GM23338 (cell line): ENCODE results near the gene AGAP1. TPM values are rescaled to one million over a fixed set of nuclear protein-coding genes. Genes with fewer than 3 reads are reported as not detected.

Source experiments
- ATAC-seq: fragments of 200-7000 bp; cut with Tn5 transposase; 3 replicates; pipeline ENCODE4 v1.9.1; 2020
- DNase-seq: peaks from one replicate; pipeline ENCODE4 v3.0.0-alpha.2; 2015; ENCODE audit warnings: low spot score
- H2AFZ ChIP-seq: fragments of 200-600 bp; sonication (generic); 2 replicates; pipeline ENCODE4 v1.8.0; 2016; ENCODE audit warnings: antibody characterized with exemption, mild to moderate bottlenecking, moderate library complexity
- H3F3A ChIP-seq: fragments of 200-600 bp; sonication (generic); replicated peaks from 2 replicates; pipeline ENCODE4 v1.8.0; 2017; ENCODE audit warnings: antibody characterized with exemption, mixed run types, low read depth
- H3K27ac ChIP-seq: fragments of 200-600 bp; sonication (generic); 2 replicates; pipeline ENCODE4 v1.6.1; 2016; ENCODE audit warnings: low read depth
- H3K27me3 ChIP-seq: fragments of 200-600 bp; sonication (generic); 2 replicates; pipeline ENCODE4 v1.8.0; 2016; ENCODE audit warnings: mild to moderate bottlenecking, mixed run types, moderate library complexity; ENCODE audit not compliant: insufficient read depth
- H3K36me3 ChIP-seq: fragments of 200-600 bp; sonication (generic); 2 replicates; pipeline ENCODE4 v1.8.0; 2016; ENCODE audit warnings: mild to moderate bottlenecking; ENCODE audit not compliant: insufficient read depth
- H3K4me1 ChIP-seq: fragments of 200-600 bp; sonication (generic); 2 replicates; pipeline ENCODE4 v1.8.0; 2016; ENCODE audit warnings: mild to moderate bottlenecking, moderate library complexity; ENCODE audit not compliant: insufficient read depth
- H3K4me2 ChIP-seq: fragments of 200-600 bp; sonication (generic); 2 replicates; pipeline ENCODE4 v1.7.1; 2017; ENCODE audit warnings: mixed run types
- H3K4me3 ChIP-seq: fragments of 200-600 bp; sonication (generic); 2 replicates; pipeline ENCODE4 v1.6.1; 2016; ENCODE audit warnings: mixed run types
- H3K79me2 ChIP-seq: fragments of 200-600 bp; sonication (generic); replicated peaks from 2 replicates; pipeline ENCODE4 v1.8.0; 2017; ENCODE audit warnings: mild to moderate bottlenecking; ENCODE audit not compliant: insufficient read depth
- H3K9me2 ChIP-seq: fragments of 200-600 bp; sonication (generic); 2 replicates; pipeline ENCODE4 v1.8.0; 2017; ENCODE audit not compliant: insufficient read depth
- H4K20me1 ChIP-seq: fragments of 200-600 bp; sonication (generic); replicated peaks from 2 replicates; pipeline ENCODE4 v1.8.0; 2017; ENCODE audit warnings: mild to moderate bottlenecking; ENCODE audit not compliant: insufficient read depth
- H3K27ac Mint-ChIP-seq: 2 replicates; pipeline ENCODE4 v1.8.0; 2020; ENCODE audit warnings: inconsistent platforms, mild to moderate bottlenecking, moderate library complexity, mixed read lengths
- H3K27me3 Mint-ChIP-seq: 3 replicates; pipeline ENCODE4 v1.8.0; 2022; ENCODE audit warnings: low read depth, mild to moderate bottlenecking, moderate library complexity, mixed read lengths, inconsistent platforms; ENCODE audit not compliant: insufficient read depth, poor library complexity
- H3K36me3 Mint-ChIP-seq: 3 replicates; pipeline ENCODE4 v1.8.0; 2021; ENCODE audit warnings: low read depth, mild to moderate bottlenecking, inconsistent platforms, moderate library complexity, mixed read lengths
- H3K4me1 Mint-ChIP-seq: 3 replicates; pipeline ENCODE4 v1.8.0; 2020; ENCODE audit warnings: mild to moderate bottlenecking, inconsistent platforms, mixed read lengths
- H3K4me3 Mint-ChIP-seq: 3 replicates; pipeline ENCODE4 v1.8.0; 2021; ENCODE audit warnings: moderate library complexity, mild to moderate bottlenecking, inconsistent platforms, mixed read lengths
- H3K9me3 Mint-ChIP-seq: 3 replicates; pipeline ENCODE4 v1.8.0; 2020; ENCODE audit warnings: moderate library complexity, mild to moderate bottlenecking, inconsistent platforms, mixed read lengths
- CREB1 ChIP-seq: fragments of 250-450 bp; sonication (Bioruptor Pico); IDR thresholded peaks from 2 replicates; pipeline ENCODE4 v1.5.0; 2020; ENCODE audit warnings: low read depth, mild to moderate bottlenecking, moderate library complexity
- CTCF ChIP-seq, 2 experiments: fragments of 200-600 bp in 1 of 2; sonication (generic) in 1 of 2; conservative IDR thresholded peaks; 2 replicates each; pipeline versions ENCODE4 v1.5.1 to v1.6.1; 2016 to 2017; ENCODE audit warnings: antibody characterized with exemption in 2 of 2, low read depth in 2 of 2, mild to moderate bottlenecking in 2 of 2, moderate library complexity in 1 of 2
- ETS1 ChIP-seq: IDR thresholded peaks from 2 replicates; pipeline ENCODE4 v1.6.1; 2016; ENCODE audit warnings: antibody characterized with exemption
- EZH2 ChIP-seq: fragments of 200-600 bp; sonication (generic); IDR thresholded peaks from one replicate; pipeline ENCODE4 v1.8.0; 2017; ENCODE audit warnings: antibody characterized with exemption, mild to moderate bottlenecking, low read depth; ENCODE audit not compliant: unreplicated experiment
- JUNB ChIP-seq: IDR thresholded peaks from one replicate; pipeline ENCODE4 v1.6.1; 2016; ENCODE audit warnings: antibody characterized with exemption; ENCODE audit not compliant: unreplicated experiment
- NANOG ChIP-seq: IDR thresholded peaks from 2 replicates; pipeline ENCODE4 v1.6.1; 2016; ENCODE audit warnings: antibody characterized with exemption, borderline replicate concordance
- STAT1 ChIP-seq: IDR thresholded peaks from one replicate; pipeline ENCODE4 v1.6.1; 2016; ENCODE audit warnings: antibody characterized with exemption; ENCODE audit not compliant: unreplicated experiment
- ZNF462 ChIP-seq: fragments of 250-450 bp; sonication (Bioruptor Pico); IDR thresholded peaks from 2 replicates; pipeline ENCODE4 v1.5.0; 2020; ENCODE audit warnings: mild to moderate bottlenecking, moderate library complexity
- polyA plus RNA-seq: library from polyadenylated mRNA; unstranded; fragments of >200 nt; fragmentation: Nextera tagmentation; extraction: Ambion mirVana; gene quantifications from 2 replicates; pipeline ENCODE4 v1.2.1, GENCODE V29; 2016
- total RNA-seq: library from RNA; depleted of rRNA; stranded (reverse); fragments of >200 nt; shearing (Covaris generic); gene quantifications from 2 replicates; pipeline ENCODE4 v1.2.3, GENCODE V29; 2014

The AGAP1 gene
- total and polyA plus RNA-seq, 2 experiments from 2014 or later = 13.3 to 27.9 TPM

- no peaks in the 10 kb centered on the region; the same call in 2 of the 3 replicates for H3K36me3 Mint-ChIP-seq
- peak overlapping the region; percentile 51; the same call in 1 of the 2 replicates for H3K27ac Mint-ChIP-seq
- H3K4me2 ChIP-seq = no peak overlapping the region
- H4K20me1 ChIP-seq = peaks cover 3% of the 10 kb centered on the region; the same call in 1 of the 2 replicates
- no peak overlapping the region for H3K4me3 Mint-ChIP-seq
- no peaks in the 10 kb centered on the region; the same call in 1 of the 2 replicates for H3K79me2 ChIP-seq
- H3K27ac ChIP-seq = no peak overlapping the region
- peaks cover 34% of the 10 kb centered on the region for H3K4me1 ChIP-seq
- 0 out of 2 replicates have a peak, but pooled peaks cover 2% of the 10 kb centered on the region for H3K9me2 ChIP-seq
- H3K27me3 ChIP-seq = no peaks in the 10 kb centered on the region
- no peaks in the 10 kb centered on the region for H3K9me3 Mint-ChIP-seq
- TF ChIP-seq JUNB (no peak), CTCF (conservative IDR thresholded peaks at IDR 0.05; ENCODE audit: low read depth in 2 of 2) (no peak), STAT1 (no peak), ETS1 (no peak), CREB1 (CRISPR knock-in tag) (no peak), EZH2 (no peak), ZNF462 (no peak), NANOG (no peak)
- H3K4me1 Mint-ChIP-seq = peaks cover 53% of the 10 kb centered on the region
- no peak for DNase-seq
- no peaks in the 10 kb centered on the region for H3F3A ChIP-seq
- peaks cover 4% of the 10 kb centered on the region for H3K27me3 Mint-ChIP-seq
- ATAC-seq = no peak
- no peaks in the 10 kb centered on the region for H3K36me3 ChIP-seq
- no peak overlapping the region for H2AFZ ChIP-seq
- no peak overlapping the region for H3K4me3 ChIP-seq
Measured at GRCh38 chr2:235728800-235729556, 235.1 kb downstream of the AGAP1 start.
